Rectal smooth muscle tissue (tissue), 1 donor: ENCODE measurements around the gene ADGRD1.
"Not testable (repeated sequence)": the region's sequence is repeated elsewhere in the genome, so short reads cannot be mapped to it uniquely, and the experiment has no call there.

ENCODE experiments used
- H3K27ac ChIP-seq: one replicate; pipeline ENCODE4 v1.7.0; 2013; ENCODE audit warnings: low read depth, low read length, inconsistent platforms
- H3K27me3 ChIP-seq: one replicate; pipeline ENCODE4 v1.7.0; 2013; ENCODE audit warnings: low read length; ENCODE audit not compliant: control insufficient read depth, insufficient read depth
- H3K36me3 ChIP-seq: one replicate; pipeline ENCODE4 v1.7.0; 2013; ENCODE audit warnings: low read length; ENCODE audit not compliant: control insufficient read depth, insufficient read depth
- H3K4me1 ChIP-seq: one replicate; pipeline ENCODE4 v1.7.0; 2013; ENCODE audit warnings: low read length; ENCODE audit not compliant: control insufficient read depth, insufficient read depth
- H3K4me3 ChIP-seq: one replicate; pipeline ENCODE4 v1.7.0; 2013; ENCODE audit warnings: low read length
- H3K9ac ChIP-seq: one replicate; pipeline ENCODE4 v1.7.0; 2013; ENCODE audit warnings: low read length

The ADGRD1 gene

DNA sequence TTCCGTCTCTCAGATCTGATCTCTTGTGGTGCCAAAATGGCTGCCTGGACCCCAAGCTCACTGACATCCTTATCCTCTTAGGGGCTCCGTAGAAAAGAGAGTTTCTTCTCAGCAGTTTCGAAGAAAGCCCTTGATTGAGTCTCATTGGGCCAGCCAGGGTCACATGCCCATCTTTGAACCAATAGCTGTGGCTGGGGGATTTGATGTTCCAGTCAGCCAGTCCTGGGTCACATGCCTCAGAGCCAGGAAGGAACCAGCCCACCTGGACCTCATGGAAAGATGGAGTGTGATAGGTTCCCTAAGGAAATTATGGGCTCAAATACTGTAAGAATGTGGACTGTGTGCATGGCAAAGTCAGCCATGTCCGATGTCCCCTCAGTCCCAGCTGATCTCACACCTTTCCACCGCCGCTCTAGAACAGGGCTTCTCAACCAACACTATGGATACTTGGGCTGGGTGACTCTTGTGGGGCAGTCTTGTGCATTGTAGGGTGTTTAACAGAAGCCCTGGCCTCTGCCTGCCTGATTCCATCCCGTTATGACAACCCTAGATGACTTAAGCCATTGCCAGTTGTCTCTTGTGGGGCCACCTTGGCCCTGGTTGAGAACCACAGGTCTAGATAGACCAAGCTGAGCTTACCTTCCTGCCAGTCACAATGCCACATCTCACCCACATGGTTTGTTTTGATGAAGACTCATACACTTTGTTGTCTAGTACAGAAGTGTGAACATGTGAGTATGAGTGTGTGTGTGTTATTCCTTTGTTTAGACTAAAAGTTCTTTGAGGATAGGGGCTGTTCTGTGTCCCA, 163.9 kb downstream of the ADGRD1 start:
- Histone ChIP-seq H3K27me3 (no peaks in the 10 kb centered on the region), H3K36me3 (no peaks in the 10 kb centered on the region), H3K27ac (no peak overlapping the region)

GRCh38 chr12:131118371-131118770, 164.7 kb downstream of the ADGRD1 start:
- Histone ChIP-seq H3K9ac (no peak overlapping the region), H3K4me3 (no peak overlapping the region), H3K27ac (no peak overlapping the region), H3K36me3 (no peaks in the 10 kb centered on the region), H3K27me3 (no peaks in the 10 kb centered on the region), H3K4me1 (no peaks in the 10 kb centered on the region)

More for the DNA sequence above, 163.9 kb downstream of the ADGRD1 start:
- no peaks in the 10 kb centered on the region for H3K4me1 ChIP-seq
- no peak overlapping the region for H3K9ac ChIP-seq
- no peak overlapping the region for H3K4me3 ChIP-seq

DNA sequence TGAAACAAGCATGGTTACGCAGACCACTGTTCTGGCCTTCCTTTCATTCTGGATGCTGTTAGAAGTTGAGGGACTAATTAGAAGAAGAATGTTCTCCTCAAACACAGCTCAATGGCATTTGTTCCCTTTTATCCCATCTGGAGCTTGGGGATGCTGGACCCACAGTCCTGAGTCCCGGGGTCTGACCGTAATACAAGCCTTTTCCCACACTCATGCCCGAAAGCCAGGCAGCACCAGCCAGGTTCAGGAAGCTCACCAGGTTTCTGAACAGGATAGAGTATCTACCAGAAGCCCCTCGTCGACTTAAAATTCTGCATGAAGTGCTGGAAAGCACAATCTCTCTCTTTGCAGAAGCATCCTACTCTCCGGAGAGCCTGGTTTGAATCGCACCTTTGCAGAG, 165.6 kb downstream of the ADGRD1 start:
- not testable (repeated sequence) for H3K36me3 ChIP-seq, H3K27me3 ChIP-seq, H3K4me1 ChIP-seq, H3K27ac ChIP-seq, H3K9ac ChIP-seq, H3K4me3 ChIP-seq

- Histone ChIP-seq H3K9ac (no peak overlapping the region), H3K27ac (no peak overlapping the region), H3K4me1 (no peaks in the 10 kb centered on the region), H3K36me3 (no peaks in the 10 kb centered on the region), H3K27me3 (no peaks in the 10 kb centered on the region), H3K4me3 (no peak overlapping the region)
Observed at GRCh38 chr12:131119936-131120335, 166.2 kb downstream of the ADGRD1 start.

DNA sequence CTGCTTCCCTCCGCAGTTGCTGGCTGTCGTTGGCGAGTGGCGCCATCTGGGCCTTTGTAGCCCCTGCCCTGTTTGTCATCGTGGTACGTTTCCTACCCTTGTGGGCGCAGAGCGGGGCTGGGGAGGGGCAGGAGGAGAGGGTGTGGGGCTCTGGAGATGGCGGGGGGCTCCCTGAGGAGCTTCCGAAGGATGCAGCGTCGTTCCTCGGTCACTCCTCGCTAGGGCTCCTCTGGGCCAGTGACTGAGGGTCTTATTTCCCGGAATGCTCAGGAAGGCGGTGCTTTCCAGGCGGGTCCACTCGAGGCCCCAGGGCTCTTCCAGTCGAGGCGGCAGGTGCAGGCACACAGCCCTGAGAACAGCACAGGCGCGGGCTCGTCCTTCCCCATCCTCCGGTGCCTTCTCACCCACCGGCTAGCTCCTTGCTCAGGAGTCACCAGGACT, 167.1 kb downstream of the ADGRD1 start:
- no peak overlapping the region for H3K4me3 ChIP-seq
- H3K4me1 ChIP-seq: no peaks in the 10 kb centered on the region
- no peaks in the 10 kb centered on the region for H3K36me3 ChIP-seq
- no peaks in the 10 kb centered on the region for H3K27me3 ChIP-seq
- no peak overlapping the region for H3K27ac ChIP-seq
- H3K9ac ChIP-seq: no peak overlapping the region

DNA sequence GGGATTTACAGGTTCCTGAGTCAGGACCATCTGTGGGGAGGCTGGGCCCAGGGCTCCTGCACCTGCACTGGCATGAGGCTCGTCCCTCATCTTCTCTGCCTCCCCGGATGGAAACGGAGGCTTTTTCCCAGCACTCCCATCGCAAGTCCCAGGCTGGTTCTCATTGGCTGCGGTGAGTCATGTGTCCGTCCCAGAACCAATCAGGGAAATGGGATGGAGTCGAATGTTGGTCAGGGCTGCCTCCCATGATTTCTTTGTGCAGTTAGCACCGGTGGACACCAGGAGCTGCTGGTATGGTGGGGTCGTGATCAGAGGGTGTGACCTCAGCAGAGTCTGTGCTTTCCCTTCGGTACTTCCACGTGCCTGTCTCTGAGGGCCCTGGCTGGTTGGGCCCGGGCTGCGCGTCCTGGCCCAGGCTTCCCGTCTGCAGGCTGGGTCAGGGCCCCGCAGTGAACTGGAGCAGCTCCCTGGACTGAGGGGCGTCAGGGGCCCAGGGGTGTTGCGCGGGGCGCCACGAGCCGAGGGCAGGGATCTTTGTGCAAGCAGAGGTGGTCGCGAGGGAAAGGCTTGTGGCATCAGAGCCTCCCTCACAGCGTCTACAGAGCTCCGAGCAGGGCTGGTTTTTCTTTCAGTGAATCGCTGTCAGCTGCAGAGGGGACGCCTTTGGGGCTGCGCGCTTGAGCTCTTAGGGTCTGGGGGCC, 168.1 kb downstream of the ADGRD1 start:
- no peak overlapping the region for H3K9ac ChIP-seq
- H3K36me3 ChIP-seq: no peaks in the 10 kb centered on the region
- no peak overlapping the region for H3K27ac ChIP-seq
- no peaks in the 10 kb centered on the region for H3K4me1 ChIP-seq
- H3K4me3 ChIP-seq: no peak overlapping the region
- H3K27me3 ChIP-seq: no peaks in the 10 kb centered on the region

DNA sequence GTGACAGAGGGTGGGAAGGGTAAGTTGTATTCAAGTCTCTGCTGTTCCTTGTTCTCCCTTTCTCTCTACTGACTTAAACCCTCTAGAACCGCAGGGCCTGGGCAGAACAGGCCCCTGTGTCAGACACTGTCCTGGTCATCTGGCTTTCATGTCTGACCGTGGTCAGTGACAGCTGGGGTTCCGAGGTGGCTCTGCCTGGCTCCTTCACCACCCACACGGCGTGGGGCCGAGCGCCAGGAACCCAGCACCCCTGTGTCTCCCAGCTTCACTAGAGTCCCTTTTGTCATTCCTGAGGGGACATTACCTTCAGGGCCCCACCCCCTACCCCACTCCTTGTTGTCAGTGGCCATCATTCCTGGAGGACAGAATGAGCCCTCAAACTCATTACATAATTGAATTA, 168.9 kb downstream of the ADGRD1 start:
- Histone ChIP-seq H3K4me3 (no peak overlapping the region), H3K27ac (no peak overlapping the region), H3K27me3 (no peaks in the 10 kb centered on the region), H3K9ac (no peak overlapping the region), H3K36me3 (no peaks in the 10 kb centered on the region), H3K4me1 (no peaks in the 10 kb centered on the region)

DNA sequence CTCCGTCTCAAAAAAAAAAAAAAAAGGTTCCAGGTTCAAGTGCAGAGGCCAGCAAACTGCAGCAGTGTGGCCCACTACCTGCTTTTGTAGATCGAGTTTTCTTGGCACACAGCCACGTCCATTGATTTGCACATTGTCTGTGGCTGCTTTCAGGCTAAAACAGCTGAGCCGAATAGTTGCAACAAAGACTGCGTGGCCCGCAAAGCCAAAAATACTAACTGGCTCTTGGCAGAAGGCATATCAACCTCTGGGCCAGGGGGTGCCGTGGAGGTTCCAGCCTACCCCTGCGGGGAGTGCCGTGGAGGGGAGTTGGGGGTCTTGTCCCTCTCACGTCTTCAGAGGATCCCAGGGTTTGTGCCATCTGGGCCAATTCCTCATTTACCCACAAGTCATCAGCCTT, 170.1 kb downstream of the ADGRD1 start:
- H3K4me3 ChIP-seq: no peak overlapping the region
- no peak overlapping the region for H3K27ac ChIP-seq
- no peaks in the 10 kb centered on the region for H3K36me3 ChIP-seq
- no peak overlapping the region for H3K9ac ChIP-seq
- no peaks in the 10 kb centered on the region for H3K27me3 ChIP-seq
- H3K4me1 ChIP-seq: no peaks in the 10 kb centered on the region

GRCh38 chr12:131124487-131125280, 171.0 kb downstream of the ADGRD1 start:
- Histone ChIP-seq H3K4me1 (no peaks in the 10 kb centered on the region), H3K36me3 (no peaks in the 10 kb centered on the region), H3K27me3 (no peaks in the 10 kb centered on the region), H3K4me3 (no peak overlapping the region), H3K27ac (no peak overlapping the region), H3K9ac (no peak overlapping the region)

GRCh38 chr12:131126662-131127173, 173.0 kb downstream of the ADGRD1 start:
- no peaks in the 10 kb centered on the region for H3K27me3 ChIP-seq
- peaks cover under 1% of the 10 kb centered on the region for H3K4me1 ChIP-seq
- H3K36me3 ChIP-seq: no peaks in the 10 kb centered on the region
- no peak overlapping the region for H3K4me3 ChIP-seq
- no peak overlapping the region for H3K27ac ChIP-seq
- H3K9ac ChIP-seq: no peak overlapping the region

GRCh38 chr12:131128556-131128955, 174.8 kb downstream of the ADGRD1 start:
- Histone ChIP-seq H3K4me3 (no peak overlapping the region), H3K9ac (no peak overlapping the region), H3K4me1 (peaks cover 9% of the 10 kb centered on the region), H3K27ac (no peak overlapping the region), H3K27me3 (no peaks in the 10 kb centered on the region), H3K36me3 (no peaks in the 10 kb centered on the region)

- H3K36me3 ChIP-seq, H3K4me1 ChIP-seq, H3K27ac ChIP-seq, H3K9ac ChIP-seq, H3K4me3 ChIP-seq, H3K27me3 ChIP-seq: not testable (repeated sequence)
Observed at GRCh38 chr12:131128966-131129619, 175.4 kb downstream of the ADGRD1 start.
